Midbrain (tissue), 1 donor: ENCODE data around the gene PLXNA2.

ENCODE experiments used
- DNase-seq: peaks from one replicate; lab custom pipeline; 2025; lab: John Stamatoyannopoulos, UW

The PLXNA2 gene

GRCh38 chr1:208145167-208145566 lies 99.0 kb downstream of the PLXNA2 start:
- no peak for DNase-seq

- no peak for DNase-seq
Observed at GRCh38 chr1:208142590-208143382, 101.4 kb downstream of the PLXNA2 start.

- DNase-seq = no peak
Observed at GRCh38 chr1:208141610-208142192, 102.5 kb downstream of the PLXNA2 start.

GRCh38 chr1:208139434-208140045 lies 104.6 kb downstream of the PLXNA2 start:
- no peak for DNase-seq

GRCh38 chr1:208137193-208137592 lies 107.0 kb downstream of the PLXNA2 start:
- DNase-seq = no peak

GRCh38 chr1:208136459-208137182 lies 107.6 kb downstream of the PLXNA2 start:
- no peak for DNase-seq

- no peak for DNase-seq
Observed at GRCh38 chr1:208135354-208135753, 108.8 kb downstream of the PLXNA2 start.

- DNase-seq = no peak
Observed at GRCh38 chr1:208134491-208134890, 109.7 kb downstream of the PLXNA2 start.

- DNase-seq = no peak
Observed at GRCh38 chr1:208133355-208133754, 110.8 kb downstream of the PLXNA2 start.

GRCh38 chr1:208132287-208132882 lies 111.8 kb downstream of the PLXNA2 start:
- DNase-seq = peak; percentile 20

GRCh38 chr1:208131621-208132286 lies 112.4 kb downstream of the PLXNA2 start:
- no peak for DNase-seq

GRCh38 chr1:208129487-208129886 lies 114.7 kb downstream of the PLXNA2 start:
- no peak for DNase-seq

- no peak for DNase-seq
Observed at GRCh38 chr1:208129060-208129459, 115.1 kb downstream of the PLXNA2 start.

- DNase-seq = no peak
Observed at GRCh38 chr1:208127792-208128529, 116.2 kb downstream of the PLXNA2 start.

- DNase-seq = no peak
Observed at GRCh38 chr1:208127284-208127683, 116.9 kb downstream of the PLXNA2 start.

GRCh38 chr1:208126108-208126507 lies 118.1 kb downstream of the PLXNA2 start:
- no peak for DNase-seq

GRCh38 chr1:208122612-208123358 lies 121.4 kb downstream of the PLXNA2 start:
- DNase-seq = no peak

- DNase-seq = no peak
Observed at GRCh38 chr1:208121813-208122364, 122.3 kb downstream of the PLXNA2 start.

GRCh38 chr1:208120431-208120790 lies 123.8 kb downstream of the PLXNA2 start:
- no peak for DNase-seq
